ENCODE measurements around the gene CTTNBP2NL. TPM values are rescaled to one million over a fixed set of nuclear protein-coding genes. Genes with fewer than 3 reads are reported as not detected.

The CTTNBP2NL gene
- total and polyA plus RNA-seq, 4 donors, result 1.7 to 4.4 (median 3.0) TPM

- H3K4me3 ChIP-seq (ENCODE audit: low read depth in 1 of 3, low read length in 3 of 3), result no peak overlapping the region
- no peaks in the 10 kb centered on the region for H3K36me3 ChIP-seq (ENCODE audit: control insufficient read depth in 4 of 4, insufficient read depth in 3 of 4, low read depth in 1 of 4, low read length in 3 of 4)
- no peak overlapping the region for H3K9ac ChIP-seq (ENCODE audit: low read depth in 1 of 2, low read length in 2 of 2)
- TF ChIP-seq RXRA (IDR thresholded peaks at IDR 0.05) (no peak), FOXA1 (IDR thresholded peaks at IDR 0.05) (no peak), SP1 (IDR thresholded peaks at IDR 0.05) (no peak), MAX (IDR thresholded peaks at IDR 0.05) (no peak)
- H3K27me3 ChIP-seq (ENCODE audit: control insufficient read depth in 4 of 4, insufficient read depth in 4 of 4, low read length in 3 of 4), result peaks cover 0 to 27% (median 7%) of the 10 kb centered on the region in 4 donors
- H3K27ac ChIP-seq (ENCODE audit: low read depth in 1 of 2, low read length in 2 of 2), result no peak overlapping the region
- DNase-seq (ENCODE audit: low spot score), result no peak
- WGBS, result 66% methylated on average over 9 of the region's 9 CpGs
- no peaks in the 10 kb centered on the region for H3K9me3 ChIP-seq (ENCODE audit: control insufficient read depth in 4 of 4, low read length in 3 of 4)
- peaks cover 16 to 20% (median 18%) of the 10 kb centered on the region in 4 donors for H3K4me1 ChIP-seq (ENCODE audit: control insufficient read depth in 4 of 4, insufficient read depth in 4 of 4, low read length in 3 of 4)
Measured at GRCh38 chr1:112507336-112507735, 111.3 kb downstream of the CTTNBP2NL start.

- Histone ChIP-seq H3K9me3 (ENCODE audit: control insufficient read depth in 4 of 4, low read length in 3 of 4) (no peaks in the 10 kb centered on the region), H3K9ac (ENCODE audit: low read depth in 1 of 2, low read length in 2 of 2) (no peak overlapping the region), H3K4me3 (ENCODE audit: low read depth in 1 of 3, low read length in 3 of 3) (peak overlapping the region in 1 of 3 donors; percentile 46), H3K4me1 (ENCODE audit: control insufficient read depth in 4 of 4, insufficient read depth in 4 of 4, low read length in 3 of 4) (peaks cover 15 to 19% (median 17%) of the 10 kb centered on the region in 4 donors), H3K27me3 (ENCODE audit: control insufficient read depth in 4 of 4, insufficient read depth in 4 of 4, low read length in 3 of 4) (peaks cover 0 to 24% (median 5%) of the 10 kb centered on the region in 4 donors), H3K27ac (ENCODE audit: low read depth in 1 of 2, low read length in 2 of 2) (no peak overlapping the region), H3K36me3 (ENCODE audit: control insufficient read depth in 4 of 4, insufficient read depth in 3 of 4, low read depth in 1 of 4, low read length in 3 of 4) (no peaks in the 10 kb centered on the region)
- WGBS, result 6% methylated on average over 15 of the region's 15 CpGs
- DNase-seq (ENCODE audit: low spot score), result no peak
- TF ChIP-seq TAF1 (conservative IDR thresholded peaks at IDR 0.05) (no peak), NR2F2 (IDR thresholded peaks at IDR 0.05) (no peak), CTCF (IDR thresholded peaks at IDR 0.05; ENCODE audit: low read depth, low read length, missing input control) (no peak), ATF3 (IDR thresholded peaks at IDR 0.05) (no peak), GABPA (IDR thresholded peaks at IDR 0.05 in 1 of 2, conservative IDR thresholded peaks at IDR 0.05 in 1 of 2) (no peak), HNF4G (IDR thresholded peaks at IDR 0.05) (no peak)
Measured at GRCh38 chr1:112507921-112508277, 111.9 kb downstream of the CTTNBP2NL start.

GRCh38 chr1:112508278-112509004, 112.4 kb downstream of the CTTNBP2NL start, which contains the start of gene WNT2B:
WNT2B (plus strand) TSS chr1:112508965; CDS start chr1:112509263, 298 bp downstream.
- DNase-seq (ENCODE audit: low spot score), result no peak
- Histone ChIP-seq H3K9me3 (ENCODE audit: control insufficient read depth in 4 of 4, low read length in 3 of 4) (no peaks in the 10 kb centered on the region), H3K9ac (ENCODE audit: low read depth in 1 of 2, low read length in 2 of 2) (no peak within 1 kb of the TSS), H3K4me3 (ENCODE audit: low read depth in 1 of 3, low read length in 3 of 3) (peak within 1 kb of the TSS in 2 of 3 donors; percentile 46 to 51), H3K36me3 (ENCODE audit: control insufficient read depth in 4 of 4, insufficient read depth in 3 of 4, low read depth in 1 of 4, low read length in 3 of 4) (no peaks in the 10 kb centered on the region), H3K27me3 (ENCODE audit: control insufficient read depth in 4 of 4, insufficient read depth in 4 of 4, low read length in 3 of 4) (peaks cover 0 to 19% (median 4%) of the 10 kb centered on the region in 4 donors), H3K27ac (ENCODE audit: low read depth in 1 of 2, low read length in 2 of 2) (no peak within 1 kb of the TSS), H3K4me1 (ENCODE audit: control insufficient read depth in 4 of 4, insufficient read depth in 4 of 4, low read length in 3 of 4) (peaks cover 15 to 19% (median 17%) of the 10 kb centered on the region in 4 donors)
- 2% methylated on average over 69 of the region's 69 CpGs for whole genome bisulfite sequencing
- TF ChIP-seq FOXA2 (IDR thresholded peaks at IDR 0.05), result no peak
- no peak for TF ChIP-seq ZBTB33 (IDR thresholded peaks at IDR 0.05)
- TF ChIP-seq EGR1 (IDR thresholded peaks at IDR 0.05; ENCODE audit: low read depth in 2 of 2), result no peak
- no peak for TF ChIP-seq RXRA (IDR thresholded peaks at IDR 0.05)
- no peak for TF ChIP-seq FOXA1 (IDR thresholded peaks at IDR 0.05)
- TF ChIP-seq ATF3 (IDR thresholded peaks at IDR 0.05), result no peak
- TF ChIP-seq CTCF (IDR thresholded peaks at IDR 0.05; ENCODE audit: low read depth, low read length, missing input control), result no peak
- TF ChIP-seq YY1 (IDR thresholded peaks at IDR 0.05), result no peak
- TF ChIP-seq SP1 (IDR thresholded peaks at IDR 0.05), result no peak
- TF ChIP-seq REST (IDR thresholded peaks at IDR 0.05), result no peak
- TF ChIP-seq HNF4A (conservative IDR thresholded peaks at IDR 0.05), result no peak
